ENCODE results near the gene NUDT9.

DNA sequence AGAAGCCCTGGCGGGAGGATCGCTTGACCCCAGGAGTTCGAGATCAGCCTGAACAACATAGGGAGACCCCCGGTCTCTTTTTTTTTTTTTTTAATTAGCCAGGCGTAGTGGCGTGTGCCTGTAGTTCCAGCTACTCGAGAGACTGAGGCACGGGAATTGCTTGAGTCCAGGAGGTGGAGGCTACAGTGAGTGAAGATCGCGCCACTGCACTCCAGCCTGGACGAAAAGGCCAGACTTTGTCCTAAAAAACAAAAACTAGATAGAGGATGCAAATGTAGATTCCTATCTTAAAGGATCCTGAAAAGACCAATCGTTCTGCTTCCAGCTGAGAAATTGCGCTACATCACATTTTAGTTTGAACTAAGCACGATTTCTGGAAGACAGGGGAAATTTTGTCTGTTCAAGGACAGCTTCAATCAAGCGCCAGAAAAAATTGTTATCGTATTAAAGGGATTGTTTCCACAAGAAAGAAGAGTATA lies 30.8 kb upstream of the NUDT9 start:
- TF ChIP-seq, protein P1, sequence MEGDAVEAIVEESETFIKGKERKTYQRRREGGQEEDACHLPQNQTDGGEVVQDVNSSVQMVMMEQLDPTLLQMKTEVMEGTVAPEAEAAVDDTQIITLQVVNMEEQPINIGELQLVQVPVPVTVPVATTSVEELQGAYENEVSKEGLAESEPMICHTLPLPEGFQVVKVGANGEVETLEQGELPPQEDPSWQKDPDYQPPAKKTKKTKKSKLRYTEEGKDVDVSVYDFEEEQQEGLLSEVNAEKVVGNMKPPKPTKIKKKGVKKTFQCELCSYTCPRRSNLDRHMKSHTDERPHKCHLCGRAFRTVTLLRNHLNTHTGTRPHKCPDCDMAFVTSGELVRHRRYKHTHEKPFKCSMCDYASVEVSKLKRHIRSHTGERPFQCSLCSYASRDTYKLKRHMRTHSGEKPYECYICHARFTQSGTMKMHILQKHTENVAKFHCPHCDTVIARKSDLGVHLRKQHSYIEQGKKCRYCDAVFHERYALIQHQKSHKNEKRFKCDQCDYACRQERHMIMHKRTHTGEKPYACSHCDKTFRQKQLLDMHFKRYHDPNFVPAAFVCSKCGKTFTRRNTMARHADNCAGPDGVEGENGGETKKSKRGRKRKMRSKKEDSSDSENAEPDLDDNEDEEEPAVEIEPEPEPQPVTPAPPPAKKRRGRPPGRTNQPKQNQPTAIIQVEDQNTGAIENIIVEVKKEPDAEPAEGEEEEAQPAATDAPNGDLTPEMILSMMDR (IDR thresholded peaks at IDR 0.05; ENCODE audit: poor library complexity), result no peak
- TF ChIP-seq EZH2phosphoT487 (IDR thresholded peaks at IDR 0.05; ENCODE audit: low read depth, severe bottlenecking, unreplicated experiment), result no peak
